SK-N-SH treated with all-trans-retinoic acid at 6 μM for 48 hours (cell line): Measurements from ENCODE around the gene KIF5B.
"Not testable (repeated sequence)": the region's sequence is repeated elsewhere in the genome, so short reads cannot be mapped to it uniquely, and the experiment has no call there.

ENCODE experiments used
- ATAC-seq: fragments of 200-7000 bp; cut with Tn5 transposase; 3 replicates; pipeline ENCODE4 v1.9.1; 2020; ENCODE audit warnings: mild to moderate bottlenecking, moderate library complexity
- BACH2 ChIP-seq: fragments of 250-450 bp; sonication (Bioruptor Pico); IDR thresholded peaks from 2 replicates; pipeline ENCODE4 v1.9.0; 2021; ENCODE audit warnings: mild to moderate bottlenecking, borderline replicate concordance
- CSRNP3 ChIP-seq: fragments of 250-450 bp; sonication (Bioruptor Pico); IDR thresholded peaks from 2 replicates; pipeline ENCODE4 v1.5.1; 2021; ENCODE audit warnings: mild to moderate bottlenecking, moderate library complexity
- ESRRG ChIP-seq: fragments of 250-450 bp; sonication (Bioruptor Pico); IDR thresholded peaks from 2 replicates; pipeline ENCODE4 v1.6.1; 2021; ENCODE audit warnings: mild to moderate bottlenecking
- GLIS3 ChIP-seq: fragments of 250-450 bp; sonication (Bioruptor Pico); IDR thresholded peaks from 2 replicates; pipeline ENCODE4 v1.5.0; 2020; ENCODE audit warnings: mild to moderate bottlenecking, moderate library complexity
- ISL1 ChIP-seq: fragments of 250-450 bp; sonication (Bioruptor Pico); IDR thresholded peaks from 2 replicates; pipeline ENCODE4 v2.1.2; 2022; ENCODE audit warnings: mild to moderate bottlenecking, moderate library complexity
- OSR1 ChIP-seq: fragments of 250-450 bp; sonication (Bioruptor Pico); IDR thresholded peaks from 2 replicates; pipeline ENCODE4 v1.8.0; 2022; ENCODE audit warnings: moderate library complexity, mild to moderate bottlenecking, inconsistent platforms
- PATZ1 ChIP-seq: fragments of 250-450 bp; sonication (Bioruptor Pico); IDR thresholded peaks from 2 replicates; pipeline ENCODE4 v1.8.0; 2020; ENCODE audit warnings: mild to moderate bottlenecking, moderate library complexity, borderline replicate concordance
- POU6F1 ChIP-seq: fragments of 250-450 bp; sonication (Bioruptor Pico); IDR thresholded peaks from 2 replicates; pipeline ENCODE4 v1.8.0; 2021; ENCODE audit warnings: low read depth, mild to moderate bottlenecking, moderate library complexity, borderline replicate concordance
- PPARA ChIP-seq: fragments of 250-450 bp; sonication (Bioruptor Pico); IDR thresholded peaks from 2 replicates; pipeline ENCODE4 v1.5.0; 2020; ENCODE audit warnings: mild to moderate bottlenecking, borderline replicate concordance
- RARB ChIP-seq: fragments of 250-450 bp; sonication (Bioruptor Pico); IDR thresholded peaks from 2 replicates; pipeline ENCODE4 v1.8.0; 2021; ENCODE audit warnings: mild to moderate bottlenecking, moderate library complexity
- SNAI2 ChIP-seq: fragments of 250-450 bp; sonication (Bioruptor Pico); IDR thresholded peaks from 2 replicates; pipeline ENCODE4 v1.5.0; 2020; ENCODE audit warnings: mild to moderate bottlenecking, moderate library complexity
- TCF4 ChIP-seq: fragments of 250-450 bp; sonication (Bioruptor Pico); IDR thresholded peaks from 2 replicates; pipeline ENCODE4 v1.8.0; 2021; ENCODE audit warnings: mild to moderate bottlenecking, moderate library complexity, borderline replicate concordance
- TOX ChIP-seq: fragments of 250-450 bp; sonication (Bioruptor Pico); IDR thresholded peaks from 2 replicates; pipeline ENCODE4 v1.8.0; 2021; ENCODE audit warnings: mild to moderate bottlenecking, moderate library complexity, borderline replicate concordance
- ZC3H10 ChIP-seq: fragments of 250-450 bp; sonication (Bioruptor Pico); IDR thresholded peaks from 2 replicates; pipeline ENCODE4 v1.5.1; 2021; ENCODE audit warnings: mild to moderate bottlenecking, moderate library complexity
- ZFP30 ChIP-seq: fragments of 450-650 bp; formaldehyde crosslinking; IDR thresholded peaks from 2 replicates; pipeline ENCODE4 v1.5.0; 2022; ENCODE audit warnings: mild to moderate bottlenecking, moderate library complexity
- ZNF70 ChIP-seq: fragments of 450-650 bp; formaldehyde crosslinking; IDR thresholded peaks from 2 replicates; pipeline ENCODE4 v1.5.0; 2020; ENCODE audit warnings: mild to moderate bottlenecking, moderate library complexity
- ZNF8 ChIP-seq: fragments of 450-650 bp; formaldehyde crosslinking; IDR thresholded peaks from 2 replicates; pipeline ENCODE4 v1.5.0; 2020; ENCODE audit warnings: mild to moderate bottlenecking, moderate library complexity
- TF ChIP-seq, protein P1 (sequence below): fragments of 250-450 bp; sonication (Bioruptor Pico); IDR thresholded peaks from 2 replicates; pipeline ENCODE4 v1.5.1; 2020; ENCODE audit warnings: low read depth, mild to moderate bottlenecking, moderate library complexity
- TF ChIP-seq, protein P2 (sequence below): fragments of 250-450 bp; sonication (Bioruptor Pico); IDR thresholded peaks from 2 replicates; pipeline ENCODE4 v1.5.0; 2020; ENCODE audit warnings: mild to moderate bottlenecking, moderate library complexity

KIF5B gene

DNA sequence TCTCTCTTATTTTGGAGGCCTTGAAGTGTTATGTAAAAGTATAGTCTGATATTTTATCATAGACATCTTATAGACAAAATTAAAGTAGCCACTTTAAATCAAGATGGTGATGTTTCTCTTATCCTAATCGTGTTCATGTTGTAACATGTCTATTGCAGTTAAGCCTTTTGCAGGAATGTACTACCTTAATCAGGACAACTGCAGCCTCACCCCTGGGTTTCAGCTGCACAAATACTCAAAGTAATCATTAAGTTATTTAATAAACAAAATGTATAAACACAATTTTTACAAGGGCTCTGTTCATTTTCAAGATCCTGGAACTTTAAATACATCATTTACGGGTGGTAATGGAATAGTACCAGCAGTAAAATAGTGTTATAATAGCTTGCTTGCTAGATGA, 14.4 kb upstream of the KIF5B start:
- no peak for TF ChIP-seq SNAI2
- ATAC-seq, result no peak

- TF ChIP-seq TOX (CRISPR knock-in tag) (no peak), ISL1 (CRISPR knock-in tag) (no peak), OSR1 (no peak), ZC3H10 (CRISPR knock-in tag) (no peak), RARB (CRISPR knock-in tag) (no peak), PPARA (CRISPR knock-in tag) (no peak), GLIS3 (CRISPR knock-in tag) (no peak), SNAI2 (no peak), ESRRG (CRISPR knock-in tag) (no peak), POU6F1 (CRISPR knock-in tag) (no peak), TCF4 (CRISPR knock-in tag) (no peak)
- TF ChIP-seq, protein P1, sequence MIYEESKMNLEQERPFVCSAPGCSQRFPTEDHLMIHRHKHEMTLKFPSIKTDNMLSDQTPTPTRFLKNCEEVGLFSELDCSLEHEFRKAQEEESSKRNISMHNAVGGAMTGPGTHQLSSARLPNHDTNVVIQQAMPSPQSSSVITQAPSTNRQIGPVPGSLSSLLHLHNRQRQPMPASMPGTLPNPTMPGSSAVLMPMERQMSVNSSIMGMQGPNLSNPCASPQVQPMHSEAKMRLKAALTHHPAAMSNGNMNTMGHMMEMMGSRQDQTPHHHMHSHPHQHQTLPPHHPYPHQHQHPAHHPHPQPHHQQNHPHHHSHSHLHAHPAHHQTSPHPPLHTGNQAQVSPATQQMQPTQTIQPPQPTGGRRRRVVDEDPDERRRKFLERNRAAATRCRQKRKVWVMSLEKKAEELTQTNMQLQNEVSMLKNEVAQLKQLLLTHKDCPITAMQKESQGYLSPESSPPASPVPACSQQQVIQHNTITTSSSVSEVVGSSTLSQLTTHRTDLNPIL, result no peak
These were observed 12.3 kb upstream of the KIF5B start for GRCh38 chr10:32068569-32068968.

DNA sequence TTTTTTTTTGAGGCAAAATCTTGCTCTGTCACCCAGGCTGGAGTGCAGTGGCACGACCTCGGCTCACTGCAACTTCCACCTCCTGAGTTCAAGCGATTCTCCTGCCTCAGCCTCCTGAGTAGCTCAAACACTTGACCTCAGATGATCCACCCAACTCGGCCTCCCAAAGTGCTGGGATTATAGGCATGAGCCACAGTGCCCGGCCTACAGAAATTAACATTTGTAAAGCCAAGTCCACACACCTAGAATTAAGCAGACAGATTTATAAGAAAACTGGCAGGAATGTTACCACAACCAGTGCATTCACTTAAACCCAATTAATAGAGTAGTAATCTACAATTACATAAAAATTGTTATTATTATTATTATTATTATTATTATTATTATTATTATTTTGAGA, 11.7 kb upstream of the KIF5B start:
- ATAC-seq, result not testable (repeated sequence)

More at GRCh38 chr10:32068569-32068968, 12.3 kb upstream of the KIF5B start:
- no peak for ATAC-seq

- no peak for ATAC-seq
- TF ChIP-seq ZC3H10 (CRISPR knock-in tag) (no peak), ZNF8 (no peak), ISL1 (CRISPR knock-in tag) (no peak), CSRNP3 (CRISPR knock-in tag) (no peak), TOX (CRISPR knock-in tag) (no peak), SNAI2 (no peak), ZNF70 (CRISPR knock-in tag) (no peak), TCF4 (CRISPR knock-in tag) (no peak), GLIS3 (CRISPR knock-in tag) (no peak), PPARA (CRISPR knock-in tag) (no peak), ZFP30 (no peak), BACH2 (CRISPR knock-in tag) (no peak), PATZ1 (no peak), ESRRG (CRISPR knock-in tag) (no peak)
- TF ChIP-seq, protein P2, sequence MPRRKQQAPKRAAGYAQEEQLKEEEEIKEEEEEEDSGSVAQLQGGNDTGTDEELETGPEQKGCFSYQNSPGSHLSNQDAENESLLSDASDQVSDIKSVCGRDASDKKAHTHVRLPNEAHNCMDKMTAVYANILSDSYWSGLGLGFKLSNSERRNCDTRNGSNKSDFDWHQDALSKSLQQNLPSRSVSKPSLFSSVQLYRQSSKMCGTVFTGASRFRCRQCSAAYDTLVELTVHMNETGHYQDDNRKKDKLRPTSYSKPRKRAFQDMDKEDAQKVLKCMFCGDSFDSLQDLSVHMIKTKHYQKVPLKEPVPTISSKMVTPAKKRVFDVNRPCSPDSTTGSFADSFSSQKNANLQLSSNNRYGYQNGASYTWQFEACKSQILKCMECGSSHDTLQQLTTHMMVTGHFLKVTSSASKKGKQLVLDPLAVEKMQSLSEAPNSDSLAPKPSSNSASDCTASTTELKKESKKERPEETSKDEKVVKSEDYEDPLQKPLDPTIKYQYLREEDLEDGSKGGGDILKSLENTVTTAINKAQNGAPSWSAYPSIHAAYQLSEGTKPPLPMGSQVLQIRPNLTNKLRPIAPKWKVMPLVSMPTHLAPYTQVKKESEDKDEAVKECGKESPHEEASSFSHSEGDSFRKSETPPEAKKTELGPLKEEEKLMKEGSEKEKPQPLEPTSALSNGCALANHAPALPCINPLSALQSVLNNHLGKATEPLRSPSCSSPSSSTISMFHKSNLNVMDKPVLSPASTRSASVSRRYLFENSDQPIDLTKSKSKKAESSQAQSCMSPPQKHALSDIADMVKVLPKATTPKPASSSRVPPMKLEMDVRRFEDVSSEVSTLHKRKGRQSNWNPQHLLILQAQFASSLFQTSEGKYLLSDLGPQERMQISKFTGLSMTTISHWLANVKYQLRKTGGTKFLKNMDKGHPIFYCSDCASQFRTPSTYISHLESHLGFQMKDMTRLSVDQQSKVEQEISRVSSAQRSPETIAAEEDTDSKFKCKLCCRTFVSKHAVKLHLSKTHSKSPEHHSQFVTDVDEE (CRISPR knock-in tag), result no peak
- TF ChIP-seq, protein P1, result no peak
- TF ChIP-seq, all 23 proteins: peak for 0
These were observed 9.6 kb upstream of the KIF5B start for GRCh38 chr10:32065856-32066255.
